WTC11 (cell line): Measurements from ENCODE around the gene MBNL1. TPM values are rescaled to one million over a fixed set of nuclear protein-coding genes. Genes with fewer than 3 reads are reported as not detected.

Experiments
- ATAC-seq: fragments of 200-7000 bp; cut with Tn5 transposase; 2 replicates; pipeline ENCODE4 v1.10.0; 2021; ENCODE audit warnings: mild to moderate bottlenecking, moderate library complexity
- CTCF ChIA-PET: fragments of 300-600 bp; sonication (Branson Sonifier 250); formaldehyde crosslinking; loops from one replicate; lab custom pipeline; 2021; ENCODE audit warnings: antibody characterized with exemption; lab: Charles Lee
- POLR2A ChIA-PET: fragments of 350-600 bp; sonication (Branson Sonifier 250); formaldehyde crosslinking; loops from one replicate; lab custom pipeline; 2021; ENCODE audit warnings: antibody characterized with exemption; lab: Charles Lee
- DNase-seq: peaks from one replicate; pipeline ENCODE4 v3.0.0; 2021; ENCODE audit warnings: low spot score
- H3K27ac Mint-ChIP-seq: 2 replicates; pipeline ENCODE4 v1.8.0; 2021; ENCODE audit warnings: mixed read lengths
- H3K27me3 Mint-ChIP-seq: 2 replicates; pipeline ENCODE4 v1.8.0; 2021; ENCODE audit warnings: low read depth, mild to moderate bottlenecking, moderate library complexity, mixed read lengths
- H3K36me3 Mint-ChIP-seq: 2 replicates; pipeline ENCODE4 v1.8.0; 2021; ENCODE audit warnings: mixed read lengths
- H3K4me1 Mint-ChIP-seq: 2 replicates; pipeline ENCODE4 v1.8.0; 2022; ENCODE audit warnings: mixed read lengths
- H3K4me3 Mint-ChIP-seq: 2 replicates; pipeline ENCODE4 v1.8.0; 2021; ENCODE audit warnings: mild to moderate bottlenecking, moderate library complexity, mixed read lengths
- H3K9me3 Mint-ChIP-seq: 2 replicates; pipeline ENCODE4 v1.8.0; 2021; ENCODE audit warnings: mixed read lengths
- FOXK1 ChIP-seq: sonication (generic); formaldehyde crosslinking; IDR thresholded peaks from 2 replicates; pipeline ENCODE4 v1.8.0; 2022; ENCODE audit warnings: mild to moderate bottlenecking, moderate library complexity, missing genetic modification reagents
- JAZF1 ChIP-seq: fragments of 250-450 bp; sonication (Bioruptor Pico); IDR thresholded peaks from 2 replicates; pipeline ENCODE4 v1.9.0; 2021; ENCODE audit warnings: moderate library complexity, mild to moderate bottlenecking, inconsistent platforms
- KAT7 ChIP-seq: sonication (generic); formaldehyde crosslinking; IDR thresholded peaks from 2 replicates; pipeline ENCODE4 v1.8.1; 2023; ENCODE audit warnings: missing genetic modification reagents, mild to moderate bottlenecking, borderline replicate concordance
- NFE2L1 ChIP-seq: sonication (generic); formaldehyde crosslinking; IDR thresholded peaks from 2 replicates; pipeline ENCODE4 v1.8.1; 2023; ENCODE audit warnings: missing genetic modification reagents
- NR2C2 ChIP-seq: sonication (generic); formaldehyde crosslinking; IDR thresholded peaks from 2 replicates; pipeline ENCODE4 v1.8.0; 2022; ENCODE audit warnings: mild to moderate bottlenecking, missing genetic modification reagents
- TEAD1 ChIP-seq: sonication (generic); formaldehyde crosslinking; IDR thresholded peaks from 2 replicates; pipeline ENCODE4 v1.8.0; 2022; ENCODE audit warnings: mild to moderate bottlenecking, missing genetic modification reagents
- total RNA-seq: library from RNA; stranded (reverse); gene quantifications from 3 replicates; pipeline ENCODE4 v1.2.3, GENCODE V29; 2021
- TF ChIP-seq, protein P1 (sequence below): fragments of 250-450 bp; sonication (Bioruptor Pico); IDR thresholded peaks from 2 replicates; pipeline ENCODE4 v1.9.0; 2021; ENCODE audit warnings: mild to moderate bottlenecking, borderline replicate concordance
- TF ChIP-seq, protein P2 (sequence below): sonication (generic); formaldehyde crosslinking; conservative IDR thresholded peaks from 2 replicates; pipeline ENCODE4 v1.8.1; 2023; ENCODE audit warnings: mild to moderate bottlenecking, low read depth, missing genetic modification reagents, moderate library complexity
- TF ChIP-seq, protein P3 (sequence below): fragments of 250-450 bp; sonication (Bioruptor Pico); IDR thresholded peaks from 2 replicates; pipeline ENCODE4 v1.9.0; 2021; ENCODE audit warnings: mild to moderate bottlenecking
- TF ChIP-seq, protein P4 (sequence below): sonication (generic); formaldehyde crosslinking; IDR thresholded peaks from 2 replicates; pipeline ENCODE4 v1.8.1; 2022; ENCODE audit warnings: low read depth, missing genetic modification reagents, borderline replicate concordance
- TF ChIP-seq, protein P5 (sequence below): sonication (generic); formaldehyde crosslinking; IDR thresholded peaks from 2 replicates; pipeline ENCODE4 v1.8.1; 2023; ENCODE audit warnings: mild to moderate bottlenecking, missing genetic modification reagents

MBNL1 gene
- total RNA-seq, 1 experiment from 2014 or later: 20.4 TPM

DNA sequence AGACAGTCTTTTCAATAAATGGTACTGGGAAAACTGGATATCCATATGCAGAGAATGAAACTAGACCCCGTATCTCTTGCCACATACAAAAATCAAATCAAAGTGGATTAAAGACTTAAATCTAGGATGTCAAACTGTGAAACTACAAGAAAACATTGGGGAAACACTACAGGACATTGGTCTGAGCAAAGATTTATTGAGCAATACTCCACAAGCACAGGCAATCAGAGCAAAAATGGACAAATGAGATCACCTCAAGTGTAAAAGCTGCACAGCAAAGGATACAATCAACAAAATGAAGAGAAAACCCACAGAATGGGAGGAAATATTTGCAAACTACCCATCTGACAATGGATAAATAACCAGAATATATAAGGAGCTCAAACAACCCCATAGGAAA lies 38.4 kb upstream of the MBNL1 start (continued):
- TF ChIP-seq, protein P1, sequence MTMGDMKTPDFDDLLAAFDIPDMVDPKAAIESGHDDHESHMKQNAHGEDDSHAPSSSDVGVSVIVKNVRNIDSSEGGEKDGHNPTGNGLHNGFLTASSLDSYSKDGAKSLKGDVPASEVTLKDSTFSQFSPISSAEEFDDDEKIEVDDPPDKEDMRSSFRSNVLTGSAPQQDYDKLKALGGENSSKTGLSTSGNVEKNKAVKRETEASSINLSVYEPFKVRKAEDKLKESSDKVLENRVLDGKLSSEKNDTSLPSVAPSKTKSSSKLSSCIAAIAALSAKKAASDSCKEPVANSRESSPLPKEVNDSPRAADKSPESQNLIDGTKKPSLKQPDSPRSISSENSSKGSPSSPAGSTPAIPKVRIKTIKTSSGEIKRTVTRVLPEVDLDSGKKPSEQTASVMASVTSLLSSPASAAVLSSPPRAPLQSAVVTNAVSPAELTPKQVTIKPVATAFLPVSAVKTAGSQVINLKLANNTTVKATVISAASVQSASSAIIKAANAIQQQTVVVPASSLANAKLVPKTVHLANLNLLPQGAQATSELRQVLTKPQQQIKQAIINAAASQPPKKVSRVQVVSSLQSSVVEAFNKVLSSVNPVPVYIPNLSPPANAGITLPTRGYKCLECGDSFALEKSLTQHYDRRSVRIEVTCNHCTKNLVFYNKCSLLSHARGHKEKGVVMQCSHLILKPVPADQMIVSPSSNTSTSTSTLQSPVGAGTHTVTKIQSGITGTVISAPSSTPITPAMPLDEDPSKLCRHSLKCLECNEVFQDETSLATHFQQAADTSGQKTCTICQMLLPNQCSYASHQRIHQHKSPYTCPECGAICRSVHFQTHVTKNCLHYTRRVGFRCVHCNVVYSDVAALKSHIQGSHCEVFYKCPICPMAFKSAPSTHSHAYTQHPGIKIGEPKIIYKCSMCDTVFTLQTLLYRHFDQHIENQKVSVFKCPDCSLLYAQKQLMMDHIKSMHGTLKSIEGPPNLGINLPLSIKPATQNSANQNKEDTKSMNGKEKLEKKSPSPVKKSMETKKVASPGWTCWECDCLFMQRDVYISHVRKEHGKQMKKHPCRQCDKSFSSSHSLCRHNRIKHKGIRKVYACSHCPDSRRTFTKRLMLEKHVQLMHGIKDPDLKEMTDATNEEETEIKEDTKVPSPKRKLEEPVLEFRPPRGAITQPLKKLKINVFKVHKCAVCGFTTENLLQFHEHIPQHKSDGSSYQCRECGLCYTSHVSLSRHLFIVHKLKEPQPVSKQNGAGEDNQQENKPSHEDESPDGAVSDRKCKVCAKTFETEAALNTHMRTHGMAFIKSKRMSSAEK (CRISPR knock-in tag): no peak
- TF ChIP-seq, protein P2, sequence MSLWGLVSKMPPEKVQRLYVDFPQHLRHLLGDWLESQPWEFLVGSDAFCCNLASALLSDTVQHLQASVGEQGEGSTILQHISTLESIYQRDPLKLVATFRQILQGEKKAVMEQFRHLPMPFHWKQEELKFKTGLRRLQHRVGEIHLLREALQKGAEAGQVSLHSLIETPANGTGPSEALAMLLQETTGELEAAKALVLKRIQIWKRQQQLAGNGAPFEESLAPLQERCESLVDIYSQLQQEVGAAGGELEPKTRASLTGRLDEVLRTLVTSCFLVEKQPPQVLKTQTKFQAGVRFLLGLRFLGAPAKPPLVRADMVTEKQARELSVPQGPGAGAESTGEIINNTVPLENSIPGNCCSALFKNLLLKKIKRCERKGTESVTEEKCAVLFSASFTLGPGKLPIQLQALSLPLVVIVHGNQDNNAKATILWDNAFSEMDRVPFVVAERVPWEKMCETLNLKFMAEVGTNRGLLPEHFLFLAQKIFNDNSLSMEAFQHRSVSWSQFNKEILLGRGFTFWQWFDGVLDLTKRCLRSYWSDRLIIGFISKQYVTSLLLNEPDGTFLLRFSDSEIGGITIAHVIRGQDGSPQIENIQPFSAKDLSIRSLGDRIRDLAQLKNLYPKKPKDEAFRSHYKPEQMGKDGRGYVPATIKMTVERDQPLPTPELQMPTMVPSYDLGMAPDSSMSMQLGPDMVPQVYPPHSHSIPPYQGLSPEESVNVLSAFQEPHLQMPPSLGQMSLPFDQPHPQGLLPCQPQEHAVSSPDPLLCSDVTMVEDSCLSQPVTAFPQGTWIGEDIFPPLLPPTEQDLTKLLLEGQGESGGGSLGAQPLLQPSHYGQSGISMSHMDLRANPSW (CRISPR knock-in tag): no peak
- TF ChIP-seq JAZF1 (CRISPR knock-in tag) (no peak), TEAD1 (CRISPR knock-in tag) (no peak)

DNA sequence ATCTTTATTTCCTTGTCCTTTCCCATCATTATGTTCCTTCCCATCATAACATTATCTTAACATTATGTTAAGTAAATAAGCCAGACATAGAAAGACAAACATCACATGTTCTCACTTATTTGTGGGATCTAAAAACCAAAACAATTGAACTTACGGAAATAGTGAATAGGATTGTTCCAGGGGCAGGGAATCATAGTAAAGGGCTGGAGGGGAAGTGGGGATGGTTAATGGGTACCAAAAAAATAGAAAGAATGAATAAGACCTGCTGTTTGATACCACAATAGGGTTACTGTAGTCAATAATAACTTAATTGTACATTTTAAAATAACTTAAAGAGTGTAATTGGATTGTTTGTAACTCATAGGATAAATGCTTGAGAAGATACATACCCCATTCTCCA lies 36.7 kb upstream of the MBNL1 start:
- POLR2A ChIA-PET: no interaction called here
- peaks cover 4% of the 10 kb centered on the region; the same call in 1 of the 2 replicates for H3K9me3 Mint-ChIP-seq
- H3K4me3 Mint-ChIP-seq: no peak overlapping the region
- H3K4me1 Mint-ChIP-seq: no peaks in the 10 kb centered on the region
- DNase-seq: no peak
- H3K36me3 Mint-ChIP-seq: no peaks in the 10 kb centered on the region
- no peak overlapping the region for H3K27ac Mint-ChIP-seq
- H3K27me3 Mint-ChIP-seq: no peaks in the 10 kb centered on the region
- TF ChIP-seq, protein P3, sequence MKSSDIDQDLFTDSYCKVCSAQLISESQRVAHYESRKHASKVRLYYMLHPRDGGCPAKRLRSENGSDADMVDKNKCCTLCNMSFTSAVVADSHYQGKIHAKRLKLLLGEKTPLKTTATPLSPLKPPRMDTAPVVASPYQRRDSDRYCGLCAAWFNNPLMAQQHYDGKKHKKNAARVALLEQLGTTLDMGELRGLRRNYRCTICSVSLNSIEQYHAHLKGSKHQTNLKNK (CRISPR knock-in tag): no peak
- TF ChIP-seq, protein P4, sequence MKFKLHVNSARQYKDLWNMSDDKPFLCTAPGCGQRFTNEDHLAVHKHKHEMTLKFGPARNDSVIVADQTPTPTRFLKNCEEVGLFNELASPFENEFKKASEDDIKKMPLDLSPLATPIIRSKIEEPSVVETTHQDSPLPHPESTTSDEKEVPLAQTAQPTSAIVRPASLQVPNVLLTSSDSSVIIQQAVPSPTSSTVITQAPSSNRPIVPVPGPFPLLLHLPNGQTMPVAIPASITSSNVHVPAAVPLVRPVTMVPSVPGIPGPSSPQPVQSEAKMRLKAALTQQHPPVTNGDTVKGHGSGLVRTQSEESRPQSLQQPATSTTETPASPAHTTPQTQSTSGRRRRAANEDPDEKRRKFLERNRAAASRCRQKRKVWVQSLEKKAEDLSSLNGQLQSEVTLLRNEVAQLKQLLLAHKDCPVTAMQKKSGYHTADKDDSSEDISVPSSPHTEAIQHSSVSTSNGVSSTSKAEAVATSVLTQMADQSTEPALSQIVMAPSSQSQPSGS (CRISPR knock-in tag): no peak
- no peak for TF ChIP-seq NR2C2 (CRISPR knock-in tag)
- TF ChIP-seq FOXK1 (CRISPR knock-in tag): no peak
- no peak for TF ChIP-seq NFE2L1 (CRISPR knock-in tag)
- TF ChIP-seq, protein P1 (CRISPR knock-in tag): no peak
- TF ChIP-seq KAT7: no peak
- TF ChIP-seq, protein P5, sequence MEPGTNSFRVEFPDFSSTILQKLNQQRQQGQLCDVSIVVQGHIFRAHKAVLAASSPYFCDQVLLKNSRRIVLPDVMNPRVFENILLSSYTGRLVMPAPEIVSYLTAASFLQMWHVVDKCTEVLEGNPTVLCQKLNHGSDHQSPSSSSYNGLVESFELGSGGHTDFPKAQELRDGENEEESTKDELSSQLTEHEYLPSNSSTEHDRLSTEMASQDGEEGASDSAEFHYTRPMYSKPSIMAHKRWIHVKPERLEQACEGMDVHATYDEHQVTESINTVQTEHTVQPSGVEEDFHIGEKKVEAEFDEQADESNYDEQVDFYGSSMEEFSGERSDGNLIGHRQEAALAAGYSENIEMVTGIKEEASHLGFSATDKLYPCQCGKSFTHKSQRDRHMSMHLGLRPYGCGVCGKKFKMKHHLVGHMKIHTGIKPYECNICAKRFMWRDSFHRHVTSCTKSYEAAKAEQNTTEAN: no peak
- CTCF ChIA-PET: no interaction called here
- no peak for ATAC-seq
